Urinary bladder (tissue), 4 donors: ENCODE data around the gene GPD1. TPM values are rescaled to one million over a fixed set of nuclear protein-coding genes. Genes with fewer than 3 reads are reported as not detected.
A peak's percentile ranks its signal among the peaks of the same experiment; 100 is the strongest.

ENCODE experiments used
- DNase-seq: peaks from one replicate; pipeline ENCODE4 v3.0.0-alpha.2; 2015; ENCODE audit errors: extremely low spot score
- H3K27ac ChIP-seq: one replicate; pipeline ENCODE4 v1.5.1; 2013; ENCODE audit warnings: low read depth, mild to moderate bottlenecking, moderate library complexity
- H3K36me3 ChIP-seq: one replicate; pipeline ENCODE4 v1.6.1; 2013; ENCODE audit warnings: mild to moderate bottlenecking, moderate library complexity; ENCODE audit not compliant: insufficient read depth
- H3K4me1 ChIP-seq: one replicate; pipeline ENCODE4 v1.6.1; 2013; ENCODE audit warnings: mild to moderate bottlenecking, moderate library complexity; ENCODE audit not compliant: insufficient read depth
- H3K4me3 ChIP-seq: one replicate; pipeline ENCODE4 v1.5.1; 2013; ENCODE audit warnings: low read depth, low read length
- WGBS: extraction: QIAGEN DNeasy Blood & Tissue Kit; methylation state at CpG from one replicate; pipeline ENCODE4 v1.1.7; 2013; 5-methylcytosine and 5-hydroxymethylcytosine counted together
- polyA plus RNA-seq: library from polyadenylated mRNA; stranded (reverse); fragments of 200-250 nt; gene quantifications from one replicate; pipeline ENCODE4 v1.2.3, GENCODE V29; 2013
- total RNA-seq: library from RNA; depleted of rRNA; stranded (reverse); fragments of >200 nt; gene quantifications from one replicate; pipeline ENCODE4 v1.2.3, GENCODE V29; 2014
- donor health status: healthy with polysubstance abuse.
- donor health status: healthy.

GPD1 gene
- total RNA-seq = 2.2 TPM
- polyA plus RNA-seq = 16.0 TPM

- Histone ChIP-seq H3K27ac (no peak within 1 kb of the TSS), H3K36me3 (no peaks in the 10 kb centered on the region), H3K4me3 (no peak within 1 kb of the TSS), H3K4me1 (no peaks in the 10 kb centered on the region)
- no peak for DNase-seq
- 26% methylated on average over 13 of the region's 13 CpGs for WGBS
Measured at GRCh38 chr12:50103767-50104321, at the start of gene GPD1. TSS of gene GPD1 (plus strand) at chr12:50104008. CDS start at chr12:50104051, 43 bp downstream.

DNA sequence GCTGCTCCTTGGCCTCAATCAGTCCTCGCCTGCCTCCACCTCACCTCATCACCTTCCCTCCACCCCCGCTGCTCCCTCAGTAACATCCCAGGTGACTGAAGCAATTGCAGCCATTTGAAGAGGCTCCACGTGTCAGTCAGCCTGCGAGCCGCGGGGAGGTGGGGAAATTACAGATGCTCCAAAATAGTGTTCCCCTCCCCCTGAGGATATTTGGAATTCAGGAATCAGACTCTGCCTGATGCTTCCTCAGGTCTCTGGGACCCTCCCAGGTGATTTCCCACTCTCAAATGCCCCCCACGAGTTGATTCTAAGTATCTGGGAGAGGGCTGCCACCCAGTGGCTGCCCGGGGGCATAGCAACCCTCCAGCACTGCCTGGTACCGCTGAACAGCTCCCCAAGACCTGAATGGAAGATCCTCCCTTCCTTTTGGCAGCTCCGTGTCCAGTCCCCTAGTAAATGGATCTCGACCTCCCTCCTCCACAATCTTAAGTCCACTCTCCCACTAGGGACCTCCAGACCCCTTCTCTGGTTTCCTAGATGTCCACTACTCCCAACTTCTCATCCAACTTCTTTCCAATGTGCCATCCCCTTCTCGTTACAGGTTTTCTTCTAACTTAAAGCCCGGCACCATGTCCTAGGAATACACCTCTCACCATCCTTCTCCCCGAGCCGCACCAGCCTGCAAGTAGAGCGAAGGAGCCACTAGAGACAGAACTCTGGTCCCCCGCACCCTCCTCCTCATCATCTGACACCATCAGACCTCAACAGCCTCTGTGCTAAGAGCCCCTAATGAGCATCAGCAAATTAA, 47.8 kb upstream of the GPD1 start:
- no peaks in the 10 kb centered on the region for H3K36me3 ChIP-seq
- H3K27ac ChIP-seq = no peak overlapping the region
- DNase-seq = no peak
- no peaks in the 10 kb centered on the region for H3K4me1 ChIP-seq
- H3K4me3 ChIP-seq = no peak overlapping the region
- 20% methylated on average over 17 of the region's 17 CpGs for WGBS

- WGBS = 44% methylated on average over 3 of the region's 3 CpGs
- no peak overlapping the region for H3K4me3 ChIP-seq
- H3K36me3 ChIP-seq = no peaks in the 10 kb centered on the region
- no peaks in the 10 kb centered on the region for H3K4me1 ChIP-seq
- no peak for DNase-seq
- no peak overlapping the region for H3K27ac ChIP-seq
Measured at GRCh38 chr12:50056639-50056976, 47.2 kb upstream of the GPD1 start.

GRCh38 chr12:50057000-50057841, 46.6 kb upstream of the GPD1 start, which contains the start of gene ASIC1:
TSS of gene ASIC1 (plus strand) at chr12:50057596. CDS start at chr12:50058767, 1,171 bp downstream.
- no peaks in the 10 kb centered on the region for H3K4me1 ChIP-seq
- H3K4me3 ChIP-seq = peak within 1 kb of the TSS; percentile 59
- H3K36me3 ChIP-seq = no peaks in the 10 kb centered on the region
- no peak for DNase-seq
- WGBS = 1% methylated on average over 88 of the region's 88 CpGs
- no peak within 1 kb of the TSS for H3K27ac ChIP-seq

- no peaks in the 10 kb centered on the region for H3K4me1 ChIP-seq
- whole genome bisulfite sequencing = 19% methylated on average over 30 of the region's 30 CpGs
- H3K27ac ChIP-seq = no peak overlapping the region
- no peak for DNase-seq
- H3K36me3 ChIP-seq = no peaks in the 10 kb centered on the region
- peak overlapping the region; percentile 59 for H3K4me3 ChIP-seq
Measured at GRCh38 chr12:50057896-50058670, 45.7 kb upstream of the GPD1 start.

DNA sequence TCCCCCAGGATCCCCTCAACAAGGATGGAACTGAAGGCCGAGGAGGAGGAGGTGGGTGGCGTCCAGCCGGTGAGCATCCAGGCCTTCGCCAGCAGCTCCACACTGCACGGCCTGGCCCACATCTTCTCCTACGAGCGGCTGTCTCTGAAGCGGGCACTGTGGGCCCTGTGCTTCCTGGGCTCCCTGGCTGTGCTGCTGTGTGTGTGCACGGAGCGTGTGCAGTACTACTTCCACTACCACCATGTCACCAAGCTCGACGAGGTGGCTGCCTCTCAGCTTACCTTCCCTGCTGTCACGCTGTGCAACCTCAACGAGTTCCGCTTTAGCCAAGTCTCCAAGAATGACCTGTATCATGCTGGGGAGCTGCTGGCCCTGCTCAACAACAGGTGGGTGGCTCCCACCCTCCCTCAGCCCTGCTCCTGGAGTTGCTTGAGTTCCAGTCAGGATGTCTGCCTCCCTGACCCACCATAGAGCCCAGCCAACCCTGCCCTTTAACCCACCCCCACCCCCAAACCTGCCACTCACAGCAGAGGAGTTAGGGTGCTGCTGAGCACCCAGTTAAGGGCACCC, 45.0 kb upstream of the GPD1 start:
- no peak for DNase-seq
- no peak overlapping the region for H3K27ac ChIP-seq
- WGBS = 91% methylated on average over 15 of the region's 15 CpGs
- no peaks in the 10 kb centered on the region for H3K36me3 ChIP-seq
- no peak overlapping the region for H3K4me3 ChIP-seq
- no peaks in the 10 kb centered on the region for H3K4me1 ChIP-seq

DNA sequence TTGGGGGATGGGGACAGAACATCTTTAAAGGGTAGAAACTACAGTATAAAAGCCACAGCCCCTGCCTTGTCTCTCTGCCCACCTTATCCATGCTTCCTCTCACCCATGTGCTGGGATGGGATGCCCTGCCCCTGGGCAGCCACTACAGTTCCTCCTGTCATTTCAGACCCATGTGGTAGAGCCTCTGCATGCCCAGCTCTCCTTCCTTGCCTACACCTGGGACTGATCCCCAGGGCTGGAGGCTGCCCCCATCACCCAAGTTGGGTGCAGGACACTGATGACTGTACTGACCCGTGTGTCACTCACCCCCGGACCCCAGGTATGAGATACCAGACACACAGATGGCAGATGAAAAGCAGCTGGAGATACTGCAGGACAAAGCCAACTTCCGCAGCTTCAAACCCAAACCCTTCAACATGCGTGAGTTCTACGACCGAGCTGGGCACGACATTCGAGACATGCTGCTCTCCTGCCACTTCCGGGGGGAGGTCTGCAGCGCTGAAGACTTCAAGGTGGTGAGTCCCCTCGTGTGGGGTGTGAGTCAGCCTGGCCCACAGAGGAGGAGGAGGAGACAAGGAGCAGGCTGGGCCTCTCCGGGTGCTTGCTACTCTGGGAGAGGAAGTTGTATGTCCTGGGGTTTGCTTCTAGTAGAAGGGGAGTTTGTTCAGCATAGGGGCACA, 44.2 kb upstream of the GPD1 start:
- 72% methylated on average over 12 of the region's 12 CpGs for WGBS
- Histone ChIP-seq H3K4me1 (no peaks in the 10 kb centered on the region), H3K4me3 (no peak overlapping the region), H3K36me3 (no peaks in the 10 kb centered on the region), H3K27ac (no peak overlapping the region)
- DNase-seq = no peak

- Histone ChIP-seq H3K36me3 (no peaks in the 10 kb centered on the region), H3K27ac (no peak overlapping the region), H3K4me3 (no peak overlapping the region), H3K4me1 (no peaks in the 10 kb centered on the region)
- DNase-seq = no peak
- 68% methylated on average over 4 of the region's 4 CpGs for WGBS
Measured at GRCh38 chr12:50060120-50060468, 43.7 kb upstream of the GPD1 start.

DNA sequence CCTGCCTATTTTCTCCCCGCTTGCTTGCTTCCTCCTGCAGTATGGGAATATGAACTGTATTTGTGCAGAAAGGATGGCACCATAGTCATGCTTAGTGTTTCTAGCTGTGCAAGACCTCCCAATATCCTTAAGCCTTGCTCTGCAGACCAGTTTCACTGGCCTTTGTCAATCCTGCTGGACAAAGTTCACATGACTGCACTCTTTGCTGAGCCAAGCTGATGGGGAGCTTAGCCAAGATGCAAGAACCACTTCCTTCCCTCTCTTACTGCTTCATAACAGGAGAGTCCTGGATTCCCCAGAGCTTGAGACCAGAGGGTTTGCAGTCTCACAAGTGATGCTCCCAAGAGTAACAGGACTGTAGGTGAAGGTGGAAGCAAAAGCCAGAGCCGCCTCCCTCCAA, 42.6 kb upstream of the GPD1 start:
- DNase-seq = no peak
- H3K36me3 ChIP-seq = no peaks in the 10 kb centered on the region
- no peak overlapping the region for H3K4me3 ChIP-seq
- no peaks in the 10 kb centered on the region for H3K4me1 ChIP-seq
- no peak overlapping the region for H3K27ac ChIP-seq
- 92% methylated on average over 2 of the region's 2 CpGs for WGBS

DNA sequence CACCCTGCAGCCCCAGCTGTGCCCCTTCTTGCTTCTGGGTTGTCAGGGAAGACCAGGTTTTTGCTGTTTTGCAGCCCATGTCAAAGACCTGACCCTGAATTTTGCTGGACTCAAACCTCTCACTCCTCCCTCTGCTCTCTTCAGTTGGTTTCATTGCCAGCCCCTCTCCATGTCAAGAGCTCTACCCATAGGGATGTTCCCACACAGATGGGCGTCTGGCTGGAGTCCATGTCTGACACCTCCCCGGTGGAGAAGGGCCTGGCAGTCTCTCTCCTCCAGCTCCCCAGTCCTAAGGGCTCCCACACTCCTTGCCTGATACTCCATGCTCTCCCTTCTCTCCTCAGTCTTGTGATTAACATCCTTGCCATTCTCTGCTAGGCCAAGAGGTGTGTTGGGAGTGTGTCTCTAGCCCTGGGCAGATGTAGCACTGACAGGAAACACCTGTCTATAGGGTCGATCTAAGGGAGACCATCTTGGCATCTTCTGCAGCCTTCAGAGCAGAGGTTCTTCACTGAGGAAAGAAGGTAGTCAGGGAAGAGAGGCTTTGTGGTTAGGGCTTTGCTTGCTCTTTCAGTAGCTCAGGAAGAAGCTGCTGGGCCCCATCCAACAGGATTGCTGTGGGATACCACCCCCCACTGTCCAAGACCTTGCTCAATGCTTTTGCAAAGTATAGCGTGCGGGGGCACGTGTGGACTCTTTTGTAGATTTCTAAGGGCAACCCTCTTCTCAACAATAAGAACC, 41.7 kb upstream of the GPD1 start:
- DNase-seq = no peak
- H3K4me3 ChIP-seq = no peak overlapping the region
- 62% methylated on average over 6 of the region's 6 CpGs for WGBS
- H3K4me1 ChIP-seq = no peaks in the 10 kb centered on the region
- H3K36me3 ChIP-seq = no peaks in the 10 kb centered on the region
- H3K27ac ChIP-seq = no peak overlapping the region

GRCh38 chr12:50062728-50063460, 40.9 kb upstream of the GPD1 start:
- WGBS = 83% methylated on average over 5 of the region's 5 CpGs
- H3K4me1 ChIP-seq = no peaks in the 10 kb centered on the region
- no peak for DNase-seq
- no peaks in the 10 kb centered on the region for H3K36me3 ChIP-seq
- H3K27ac ChIP-seq = no peak overlapping the region
- H3K4me3 ChIP-seq = no peak overlapping the region
